H9 (cell line): ENCODE measurements around the gene MALRD1. TPM values are rescaled to one million over a fixed set of nuclear protein-coding genes. Genes with fewer than 3 reads are reported as not detected.

ENCODE experiments used
- DNase-seq: peaks from one replicate; pipeline ENCODE4 v3.0.0-alpha.2; 2017
- H2AFZ ChIP-seq: one replicate; pipeline ENCODE4 v1.6.1; 2013; ENCODE audit warnings: mild to moderate bottlenecking, low read length, control low read depth, moderate library complexity
- H2AK5ac ChIP-seq: 2 replicates; pipeline ENCODE4 v1.6.1; 2013; ENCODE audit warnings: low read length, control low read depth, mixed read lengths; ENCODE audit not compliant: insufficient read length
- H2BK120ac ChIP-seq: one replicate; pipeline ENCODE4 v1.6.1; 2013; ENCODE audit warnings: low read depth, mild to moderate bottlenecking, low read length, control low read depth, inconsistent platforms; ENCODE audit not compliant: poor library complexity, severe bottlenecking
- H2BK12ac ChIP-seq: 2 replicates; pipeline ENCODE4 v1.6.1; 2013; ENCODE audit warnings: low read length, control low read depth, mixed read lengths, low read depth; ENCODE audit not compliant: insufficient read length
- H2BK15ac ChIP-seq: 2 replicates; pipeline ENCODE4 v1.6.1; 2013; ENCODE audit warnings: low read depth, low read length, control low read depth
- H2BK20ac ChIP-seq: one replicate; pipeline ENCODE4 v1.6.1; 2013; ENCODE audit warnings: low read depth, mild to moderate bottlenecking, low read length, control low read depth, inconsistent platforms; ENCODE audit not compliant: poor library complexity, severe bottlenecking
- H2BK5ac ChIP-seq: 2 replicates; pipeline ENCODE4 v1.6.1; 2013; ENCODE audit warnings: low read length, control low read depth, mixed read lengths; ENCODE audit not compliant: insufficient read length
- H3K14ac ChIP-seq: 2 replicates; pipeline ENCODE4 v1.6.1; 2013; ENCODE audit warnings: low read length, control low read depth; ENCODE audit not compliant: insufficient read depth
- H3K18ac ChIP-seq: 2 replicates; pipeline ENCODE4 v1.6.1; 2013; ENCODE audit warnings: low read depth, mild to moderate bottlenecking, mixed read lengths, low read length, control low read depth; ENCODE audit not compliant: insufficient read length
- H3K23ac ChIP-seq: 2 replicates; pipeline ENCODE4 v1.6.1; 2013; ENCODE audit warnings: low read length, control low read depth, mixed read lengths, low read depth; ENCODE audit not compliant: insufficient read length
- H3K23me2 ChIP-seq: 2 replicates; pipeline ENCODE4 v1.6.1; 2013; ENCODE audit warnings: low read depth, mild to moderate bottlenecking, mixed read lengths, low read length, control low read depth; ENCODE audit not compliant: insufficient read length, poor library complexity, severe bottlenecking
- H3K27ac ChIP-seq: 2 replicates; pipeline ENCODE4 v1.5.1; 2013; ENCODE audit warnings: low read length, control low read depth, mixed read lengths, low read depth; ENCODE audit not compliant: insufficient read length
- H3K27me3 ChIP-seq: 2 replicates; pipeline ENCODE4 v1.6.1; 2013; ENCODE audit warnings: low read length, control low read depth, inconsistent platforms; ENCODE audit not compliant: insufficient read depth
- H3K4ac ChIP-seq: 2 replicates; pipeline ENCODE4 v1.6.1; 2013; ENCODE audit warnings: low read depth, mild to moderate bottlenecking, control low read depth, inconsistent platforms, low read length, moderate library complexity
- H3K4me1 ChIP-seq: 2 replicates; pipeline ENCODE4 v1.6.1; 2013; ENCODE audit warnings: low read length, control low read depth, inconsistent platforms; ENCODE audit not compliant: insufficient read depth
- H3K4me2 ChIP-seq: 2 replicates; pipeline ENCODE4 v1.6.1; 2013; ENCODE audit warnings: low read length, control low read depth, mixed read lengths; ENCODE audit not compliant: insufficient read length, insufficient read depth
- H3K56ac ChIP-seq: 2 replicates; pipeline ENCODE4 v1.6.1; 2013; ENCODE audit warnings: low read depth, mild to moderate bottlenecking, mixed read lengths, low read length, control low read depth; ENCODE audit not compliant: insufficient read length
- H3K79me1 ChIP-seq: 2 replicates; pipeline ENCODE4 v1.6.1; 2013; ENCODE audit warnings: low read depth, mild to moderate bottlenecking, moderate library complexity, low read length, control low read depth, inconsistent platforms; ENCODE audit not compliant: insufficient read depth, poor library complexity, severe bottlenecking
- H3K79me2 ChIP-seq: 2 replicates; pipeline ENCODE4 v1.6.1; 2013; ENCODE audit warnings: low read length, control low read depth, inconsistent platforms; ENCODE audit not compliant: insufficient read depth
- H3K9ac ChIP-seq: 2 replicates; pipeline ENCODE4 v1.6.1; 2013; ENCODE audit warnings: low read length, control low read depth, mixed read lengths; ENCODE audit not compliant: insufficient read length; ENCODE audit errors: extremely low read depth
- H3K9me3 ChIP-seq: one replicate; pipeline ENCODE4 v1.6.1; 2013; ENCODE audit warnings: low read depth, low read length, inconsistent platforms; ENCODE audit not compliant: control insufficient read depth
- H3T11ph ChIP-seq: one replicate; pipeline ENCODE4 v1.6.1; 2013; ENCODE audit warnings: mild to moderate bottlenecking, low read length, control low read depth, inconsistent platforms
- H4K20me1 ChIP-seq: one replicate; pipeline ENCODE4 v1.6.1; 2013; ENCODE audit not compliant: control insufficient read depth, insufficient read length, insufficient read depth
- H4K5ac ChIP-seq: 2 replicates; pipeline ENCODE4 v1.6.1; 2013; ENCODE audit warnings: low read depth, mild to moderate bottlenecking, mixed read lengths, low read length, control low read depth; ENCODE audit not compliant: insufficient read length
- H4K8ac ChIP-seq: replicated peaks from 2 replicates; pipeline ENCODE4 v1.6.1; 2013; ENCODE audit warnings: low read length, control low read depth, mixed read lengths, low read depth; ENCODE audit not compliant: insufficient read length
- H4K91ac ChIP-seq: 2 replicates; pipeline ENCODE4 v1.6.1; 2013; ENCODE audit warnings: low read depth, mild to moderate bottlenecking, moderate library complexity, mixed read lengths, low read length, control low read depth; ENCODE audit not compliant: insufficient read length
- H3K27ac Mint-ChIP-seq, 3 experiments: 2 replicates in 2 of 3; 3 replicates in 1 of 3; pipeline ENCODE4 v1.8.0; 2020 to 2021; ENCODE audit warnings: mixed read lengths in 3 of 3, mild to moderate bottlenecking in 1 of 3, moderate library complexity in 1 of 3
- H3K27me3 Mint-ChIP-seq: 2 replicates; pipeline ENCODE4 v1.8.0; 2021; ENCODE audit warnings: low read depth, mild to moderate bottlenecking, moderate library complexity, mixed read lengths
- H3K36me3 Mint-ChIP-seq, 3 experiments: 2 replicates in 2 of 3; 3 replicates in 1 of 3; pipeline ENCODE4 v1.8.0; 2020 to 2021; ENCODE audit warnings: low read depth in 3 of 3, mixed read lengths in 3 of 3; ENCODE audit not compliant: insufficient read depth in 1 of 3
- H3K4me1 Mint-ChIP-seq, 2 experiments: 2 replicates each; pipeline ENCODE4 v1.8.0; 2020; ENCODE audit warnings: mixed read lengths in 2 of 2
- H3K4me3 Mint-ChIP-seq, 2 experiments: 2 replicates in 1 of 2; 3 replicates in 1 of 2; pipeline ENCODE4 v1.8.0; 2020 to 2021; ENCODE audit warnings: mild to moderate bottlenecking in 2 of 2, mixed read lengths in 2 of 2, moderate library complexity in 1 of 2
- H3K9me3 Mint-ChIP-seq, 2 experiments: 2 replicates in 1 of 2; 3 replicates in 1 of 2; pipeline ENCODE4 v1.8.0; 2020; ENCODE audit warnings: mild to moderate bottlenecking in 2 of 2, mixed read lengths in 2 of 2, moderate library complexity in 1 of 2
- WGBS: extraction: QIAGEN DNeasy Blood & Tissue Kit; methylation state at CpG from one replicate; pipeline ENCODE4 v1.1.7; 2013; ENCODE audit warnings: missing lambda C conversion rate, low lambda C conversion rate, mixed read lengths; ENCODE audit not compliant: insufficient read length; ENCODE audit errors: extremely low coverage; 5-methylcytosine and 5-hydroxymethylcytosine counted together
- total RNA-seq: library from RNA; stranded (reverse); gene quantifications from 2 replicates; pipeline ENCODE4 v1.2.1, GENCODE V29; 2021
- TF ChIP-seq, protein P1 (sequence below): fragments of 200-600 bp; sonication (generic); conservative IDR thresholded peaks from 3 replicates; pipeline ENCODE4 v1.8.0; 2021; ENCODE audit warnings: antibody characterized with exemption, mild to moderate bottlenecking

Gene MALRD1
- total RNA-seq, 1 experiment from 2014 or later = 0.20 TPM

DNA sequence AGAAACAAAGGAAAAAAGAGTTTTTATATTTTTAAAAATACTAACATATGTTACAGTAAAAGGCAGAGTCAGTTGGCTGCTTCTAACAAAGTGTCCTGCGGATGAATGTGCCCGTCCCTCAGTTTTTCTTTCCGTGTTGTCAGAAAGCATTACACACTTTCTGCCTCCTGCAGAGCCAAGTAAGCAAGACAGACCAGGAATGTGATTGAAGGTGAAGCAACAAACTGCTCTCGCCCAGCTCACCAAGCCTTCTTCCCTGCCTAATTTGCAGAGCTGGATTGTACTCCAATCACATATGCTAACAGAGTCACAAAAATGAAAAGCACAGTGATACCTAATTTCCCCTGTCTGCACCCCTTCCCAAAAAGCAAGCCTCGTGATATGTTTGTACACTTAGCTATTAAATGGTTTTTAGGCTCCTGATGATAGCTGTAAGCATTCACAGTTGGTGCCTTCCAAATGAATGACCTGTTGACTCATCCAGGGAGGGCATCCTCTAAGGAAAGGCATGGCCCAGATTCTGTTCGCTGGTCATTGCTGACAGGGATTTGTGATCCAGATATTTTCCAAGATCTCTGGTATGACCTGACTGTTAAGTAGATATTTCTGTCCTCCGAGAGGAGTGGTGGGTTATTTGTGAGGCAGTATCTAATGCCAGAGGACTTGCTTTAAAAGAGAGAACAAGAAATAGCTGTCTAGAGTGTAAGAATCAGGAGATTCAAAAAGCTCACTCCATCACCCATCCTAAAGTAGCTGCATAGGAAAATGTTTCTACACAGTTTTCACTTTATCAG is 580.4 kb downstream of the MALRD1 start:
- H3K14ac ChIP-seq = no peak overlapping the region
- no peak overlapping the region for H3T11ph ChIP-seq
- H2BK5ac ChIP-seq = no peak overlapping the region
- H3K23me2 ChIP-seq = no peaks in the 10 kb centered on the region
- TF ChIP-seq, protein P1, sequence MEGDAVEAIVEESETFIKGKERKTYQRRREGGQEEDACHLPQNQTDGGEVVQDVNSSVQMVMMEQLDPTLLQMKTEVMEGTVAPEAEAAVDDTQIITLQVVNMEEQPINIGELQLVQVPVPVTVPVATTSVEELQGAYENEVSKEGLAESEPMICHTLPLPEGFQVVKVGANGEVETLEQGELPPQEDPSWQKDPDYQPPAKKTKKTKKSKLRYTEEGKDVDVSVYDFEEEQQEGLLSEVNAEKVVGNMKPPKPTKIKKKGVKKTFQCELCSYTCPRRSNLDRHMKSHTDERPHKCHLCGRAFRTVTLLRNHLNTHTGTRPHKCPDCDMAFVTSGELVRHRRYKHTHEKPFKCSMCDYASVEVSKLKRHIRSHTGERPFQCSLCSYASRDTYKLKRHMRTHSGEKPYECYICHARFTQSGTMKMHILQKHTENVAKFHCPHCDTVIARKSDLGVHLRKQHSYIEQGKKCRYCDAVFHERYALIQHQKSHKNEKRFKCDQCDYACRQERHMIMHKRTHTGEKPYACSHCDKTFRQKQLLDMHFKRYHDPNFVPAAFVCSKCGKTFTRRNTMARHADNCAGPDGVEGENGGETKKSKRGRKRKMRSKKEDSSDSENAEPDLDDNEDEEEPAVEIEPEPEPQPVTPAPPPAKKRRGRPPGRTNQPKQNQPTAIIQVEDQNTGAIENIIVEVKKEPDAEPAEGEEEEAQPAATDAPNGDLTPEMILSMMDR = no peak
- no peak overlapping the region for H3K9ac ChIP-seq
- no peaks in the 10 kb centered on the region for H4K20me1 ChIP-seq
- H4K8ac ChIP-seq = no peak overlapping the region
- peaks cover 13 to 19% of the 10 kb centered on the region in 2 experiments for H3K4me1 Mint-ChIP-seq
- no peak overlapping the region for H3K4me3 Mint-ChIP-seq
- H3K18ac ChIP-seq = no peak overlapping the region
- H3K56ac ChIP-seq = no peak overlapping the region
- H2AFZ ChIP-seq = peak overlapping the region; percentile 73
- H2BK120ac ChIP-seq = no peak overlapping the region
- H2BK20ac ChIP-seq = no peak overlapping the region
- H2BK12ac ChIP-seq = no peak overlapping the region
- H3K23ac ChIP-seq = no peak overlapping the region
- 0 out of 2 replicates have a peak, but pooled peaks cover 3% of the 10 kb centered on the region for H3K4me1 ChIP-seq
- no peak overlapping the region for H3K27ac ChIP-seq
- H3K9me3 Mint-ChIP-seq = no peaks in the 10 kb centered on the region
- no peaks in the 10 kb centered on the region for H3K79me1 ChIP-seq
- H3K27ac Mint-ChIP-seq = peak overlapping the region in 1 of 3 experiments; percentile 52; a peak in 3 of 7 replicates
- H3K9me3 ChIP-seq = no peaks in the 10 kb centered on the region
- H2AK5ac ChIP-seq = no peak overlapping the region
- DNase-seq = no peak
- no peak overlapping the region for H2BK15ac ChIP-seq
- no peaks in the 10 kb centered on the region for H3K36me3 Mint-ChIP-seq
- H3K27me3 ChIP-seq = no peaks in the 10 kb centered on the region
- H3K4me2 ChIP-seq = no peak overlapping the region
- H4K5ac ChIP-seq = no peak overlapping the region
- H3K79me2 ChIP-seq = no peaks in the 10 kb centered on the region
- H4K91ac ChIP-seq = no peak overlapping the region
- H3K4ac ChIP-seq = no peak overlapping the region
- WGBS = no CpG with 5 or more reads among the region's 7 CpGs
- H3K27me3 Mint-ChIP-seq = no peaks in the 10 kb centered on the region
